ENCODE data around the gene AMOTL1.
A peak's percentile ranks its signal among the peaks of the same experiment; 100 is the strongest.

DNA sequence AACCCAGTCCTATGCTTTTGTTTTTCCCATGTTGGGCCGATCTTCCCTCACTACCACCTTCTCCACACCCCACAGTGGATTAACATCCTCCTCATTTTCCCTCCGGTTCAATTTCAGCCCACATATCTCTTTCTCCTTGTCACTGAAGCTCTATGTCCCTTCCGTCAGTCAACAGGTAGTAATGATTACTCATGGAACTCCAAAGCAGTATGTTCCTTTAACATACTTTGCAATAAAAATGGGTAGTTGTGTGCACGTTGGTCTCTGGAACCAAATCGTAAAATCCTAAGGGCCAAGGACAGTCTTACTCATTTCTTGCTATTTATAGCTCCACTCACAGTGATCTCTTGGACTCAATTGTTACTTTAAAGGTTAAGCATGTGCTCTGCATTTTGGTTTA lies 20.2 kb downstream of the AMOTL1 start:
- TF ChIP-seq CTCF (IDR thresholded peaks at IDR 0.05) (no peak), POLR2AphosphoS5 (IDR thresholded peaks at IDR 0.05; ENCODE audit: low read depth, low read length) (no peak), EP300 (IDR thresholded peaks at IDR 0.05; ENCODE audit: borderline replicate concordance in 1 of 2, low read depth in 1 of 2, low read length in 1 of 2) (no peak), TAF1 (IDR thresholded peaks at IDR 0.05; ENCODE audit: borderline replicate concordance, low read depth, low read length) (no peak), MEF2A (IDR thresholded peaks at IDR 0.05; ENCODE audit: borderline replicate concordance, low read depth) (peak; percentile 60; the same call in 1 of the 2 replicates), SMC3 (IDR thresholded peaks at IDR 0.05; ENCODE audit: low read depth, low read length) (no peak), ZBTB33 (IDR thresholded peaks at IDR 0.05; ENCODE audit: borderline replicate concordance, low read depth) (no peak), EZH2phosphoT487 (IDR thresholded peaks at IDR 0.05; ENCODE audit: borderline replicate concordance, low read depth) (no peak), ELF1 (IDR thresholded peaks at IDR 0.05) (no peak), REST (IDR thresholded peaks at IDR 0.05; ENCODE audit: low read depth, low read length) (no peak)
- TF ChIP-seq, protein P1, sequence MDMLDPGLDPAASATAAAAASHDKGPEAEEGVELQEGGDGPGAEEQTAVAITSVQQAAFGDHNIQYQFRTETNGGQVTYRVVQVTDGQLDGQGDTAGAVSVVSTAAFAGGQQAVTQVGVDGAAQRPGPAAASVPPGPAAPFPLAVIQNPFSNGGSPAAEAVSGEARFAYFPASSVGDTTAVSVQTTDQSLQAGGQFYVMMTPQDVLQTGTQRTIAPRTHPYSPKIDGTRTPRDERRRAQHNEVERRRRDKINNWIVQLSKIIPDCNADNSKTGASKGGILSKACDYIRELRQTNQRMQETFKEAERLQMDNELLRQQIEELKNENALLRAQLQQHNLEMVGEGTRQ (IDR thresholded peaks at IDR 0.05; ENCODE audit: borderline replicate concordance, low read depth, low read length) = no peak
- TF ChIP-seq, protein P2, sequence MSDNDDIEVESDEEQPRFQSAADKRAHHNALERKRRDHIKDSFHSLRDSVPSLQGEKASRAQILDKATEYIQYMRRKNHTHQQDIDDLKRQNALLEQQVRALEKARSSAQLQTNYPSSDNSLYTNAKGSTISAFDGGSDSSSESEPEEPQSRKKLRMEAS (IDR thresholded peaks at IDR 0.05; ENCODE audit: low read depth) = 0 out of 2 replicates have a peak, but pooled peaks have one; percentile 32
